ENCODE data around the gene CRYBG1. TPM values are rescaled to one million over a fixed set of nuclear protein-coding genes. Genes with fewer than 3 reads are reported as not detected.

The CRYBG1 gene
- total RNA-seq, 2 donors from 2014 or later = 10.1 to 11.5 TPM

GRCh38 chr6:106518748-106519147 is 158.2 kb downstream of the CRYBG1 start:
- WGBS, 2 donors = 51 to 74% methylated on average over 3 of the region's 3 CpGs
- DNase-seq (no peak), ATAC-seq (no peak)
- H3K36me3 ChIP-seq (replicated peaks in 1 of 2; ENCODE audit: insufficient read depth in 1 of 2, low read depth in 2 of 2) = no peaks in the 10 kb centered on the region
- peak overlapping the region in 3 of 4 donors; percentile 27 to 66 (median 28) for H3K27ac ChIP-seq
- TF ChIP-seq POLR2A (IDR thresholded peaks at IDR 0.05) = no peak
- TF ChIP-seq, protein P1, sequence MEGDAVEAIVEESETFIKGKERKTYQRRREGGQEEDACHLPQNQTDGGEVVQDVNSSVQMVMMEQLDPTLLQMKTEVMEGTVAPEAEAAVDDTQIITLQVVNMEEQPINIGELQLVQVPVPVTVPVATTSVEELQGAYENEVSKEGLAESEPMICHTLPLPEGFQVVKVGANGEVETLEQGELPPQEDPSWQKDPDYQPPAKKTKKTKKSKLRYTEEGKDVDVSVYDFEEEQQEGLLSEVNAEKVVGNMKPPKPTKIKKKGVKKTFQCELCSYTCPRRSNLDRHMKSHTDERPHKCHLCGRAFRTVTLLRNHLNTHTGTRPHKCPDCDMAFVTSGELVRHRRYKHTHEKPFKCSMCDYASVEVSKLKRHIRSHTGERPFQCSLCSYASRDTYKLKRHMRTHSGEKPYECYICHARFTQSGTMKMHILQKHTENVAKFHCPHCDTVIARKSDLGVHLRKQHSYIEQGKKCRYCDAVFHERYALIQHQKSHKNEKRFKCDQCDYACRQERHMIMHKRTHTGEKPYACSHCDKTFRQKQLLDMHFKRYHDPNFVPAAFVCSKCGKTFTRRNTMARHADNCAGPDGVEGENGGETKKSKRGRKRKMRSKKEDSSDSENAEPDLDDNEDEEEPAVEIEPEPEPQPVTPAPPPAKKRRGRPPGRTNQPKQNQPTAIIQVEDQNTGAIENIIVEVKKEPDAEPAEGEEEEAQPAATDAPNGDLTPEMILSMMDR (IDR thresholded peaks at IDR 0.05) = no peak
- H3K4me1 ChIP-seq = peaks cover 5% of the 10 kb centered on the region
- intact Hi-C loops (cut with DNase I) = loop anchor here (10.0 kb wide), 1 partner anchor 74 kb away; no protein-coding TSS in a partner anchor
- no peaks in the 10 kb centered on the region for H3K27me3 ChIP-seq
- no peaks in the 10 kb centered on the region for H3K9me3 ChIP-seq
- no peak overlapping the region for H3K4me3 ChIP-seq

- Histone ChIP-seq H3K4me1 (no peaks in the 10 kb centered on the region), H3K27me3 (no peaks in the 10 kb centered on the region), H3K36me3 (replicated peaks in 1 of 2; ENCODE audit: insufficient read depth in 1 of 2, low read depth in 2 of 2) (no peaks in the 10 kb centered on the region), H3K27ac (peak overlapping the region in 3 of 4 donors; percentile 27 to 66 (median 28)), H3K9me3 (no peaks in the 10 kb centered on the region), H3K4me3 (no peak overlapping the region)
- DNase-seq = peak in 1 of 4 donors; percentile 66
- 56 to 83% methylated on average over 10 to 14 of the region's 14 CpGs for WGBS, 2 donors
- TF ChIP-seq POLR2A (IDR thresholded peaks at IDR 0.05) = peak in 1 of 3 donors; percentile 22
- TF ChIP-seq, protein P1 (IDR thresholded peaks at IDR 0.05) = no peak
- no peak for ATAC-seq
- intact Hi-C loops (cut with DNase I) = loop anchor here (10.0 kb wide), 1 partner anchor 75 kb away; no protein-coding TSS in a partner anchor
Measured at GRCh38 chr6:106519460-106520394, 159.2 kb downstream of the CRYBG1 start.

DNA sequence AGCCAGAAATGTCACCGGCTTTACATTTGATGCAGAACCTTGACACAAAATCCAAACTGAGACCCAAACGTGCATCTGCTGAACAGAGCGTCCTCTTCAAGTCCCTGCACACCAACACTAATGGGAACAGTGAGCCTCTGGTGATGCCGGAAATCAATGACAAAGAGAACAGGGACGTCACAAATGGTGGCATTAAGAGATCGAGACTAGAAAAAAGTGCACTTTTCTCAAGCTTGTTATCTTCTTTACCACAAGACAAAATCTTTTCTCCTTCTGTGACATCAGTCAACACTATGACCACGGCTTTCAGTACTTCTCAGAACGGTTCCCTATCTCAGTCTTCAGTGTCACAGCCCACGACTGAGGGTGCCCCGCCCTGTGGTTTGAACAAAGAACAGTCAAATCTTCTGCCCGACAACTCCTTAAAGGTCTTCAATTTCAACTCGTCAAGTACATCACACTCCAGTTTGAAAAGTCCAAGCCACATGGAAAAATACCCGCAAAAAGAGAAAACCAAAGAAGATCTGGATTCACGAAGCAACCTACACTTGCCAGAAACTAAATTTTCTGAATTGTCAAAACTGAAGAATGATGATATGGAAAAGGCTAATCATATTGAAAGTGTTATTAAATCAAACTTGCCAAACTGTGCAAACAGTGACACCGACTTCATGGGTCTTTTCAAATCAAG is 160.3 kb downstream of the CRYBG1 start:
- peak overlapping the region in 1 of 4 donors; percentile 66 for H3K27ac ChIP-seq
- DNase-seq (peak in 1 of 4 donors; percentile 65), ATAC-seq (no peak)
- no peaks in the 10 kb centered on the region for H3K36me3 ChIP-seq (replicated peaks in 1 of 2; ENCODE audit: insufficient read depth in 1 of 2, low read depth in 2 of 2)
- H3K27me3 ChIP-seq = no peaks in the 10 kb centered on the region
- H3K4me3 ChIP-seq = no peak overlapping the region
- 72 to 81% methylated on average over 15 of the region's 15 CpGs for WGBS, 2 donors
- H3K4me1 ChIP-seq = peaks cover 6% of the 10 kb centered on the region
- H3K9me3 ChIP-seq = no peaks in the 10 kb centered on the region
- intact Hi-C loops (cut with DNase I) = no loop called here
- TF ChIP-seq, protein P1 (IDR thresholded peaks at IDR 0.05) = no peak
- peak in 1 of 3 donors; percentile 20 for TF ChIP-seq POLR2A (IDR thresholded peaks at IDR 0.05)

DNA sequence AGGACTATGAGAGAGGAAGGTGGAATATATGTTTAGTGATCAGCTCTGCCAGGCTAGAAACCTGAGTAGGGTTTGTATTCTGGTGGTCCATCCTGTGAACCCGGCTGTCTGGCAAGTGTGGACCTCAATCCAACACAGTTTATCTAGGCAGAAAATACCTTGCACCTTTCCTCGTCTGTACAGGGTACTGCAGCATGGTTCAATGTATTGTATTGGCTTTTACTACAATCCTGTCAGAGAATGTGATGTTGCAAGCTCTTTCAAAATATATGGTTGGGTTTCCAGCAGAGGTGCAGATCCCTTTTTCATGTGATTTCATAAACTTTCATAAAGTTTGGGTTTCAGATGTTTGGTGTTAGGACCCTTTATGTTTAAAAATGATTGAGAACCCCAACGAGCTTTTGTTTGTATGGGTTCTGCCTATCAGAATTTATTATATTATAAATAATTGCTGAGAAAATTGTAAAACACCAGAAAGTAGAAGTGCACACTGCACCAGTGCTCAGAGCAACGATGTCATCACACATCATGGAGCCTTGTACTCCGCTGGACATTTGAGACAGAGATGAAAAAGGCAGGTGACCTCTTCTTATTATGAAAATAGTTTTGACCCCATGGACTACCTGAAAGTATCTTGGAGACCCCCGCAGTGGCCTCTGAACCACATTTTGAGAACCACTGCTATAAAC is 162.2 kb downstream of the CRYBG1 start:
- H3K4me3 ChIP-seq = no peak overlapping the region

More for the DNA sequence above, 162.2 kb downstream of the CRYBG1 start:
- Histone ChIP-seq H3K27ac (peak overlapping the region in 1 of 4 donors; percentile 44), H3K36me3 (replicated peaks in 1 of 2; ENCODE audit: insufficient read depth in 1 of 2, low read depth in 2 of 2) (no peaks in the 10 kb centered on the region), H3K27me3 (no peaks in the 10 kb centered on the region), H3K9me3 (no peaks in the 10 kb centered on the region), H3K4me1 (peaks cover 8% of the 10 kb centered on the region)
- no peak for ATAC-seq
- no peak for TF ChIP-seq POLR2A (IDR thresholded peaks at IDR 0.05)
- TF ChIP-seq, protein P1 (IDR thresholded peaks at IDR 0.05) = no peak
- intact Hi-C loops (cut with DNase I) = no loop called here
- DNase-seq = no peak
- WGBS, 2 donors = 76 to 81% methylated on average over 6 of the region's 6 CpGs

Data from body of pancreas (tissue), 4 donors.